PC-3 (cell line): ENCODE measurements around the gene SOX5.

Source experiments
- CTCF ChIP-seq: fragments of 300-600 bp; sonication (generic); conservative IDR thresholded peaks from 2 replicates; pipeline ENCODE4 v1.5.1; 2017; ENCODE audit warnings: antibody characterized with exemption, low read depth, mild to moderate bottlenecking, low read length
- EZH2 ChIP-seq: fragments of 300-600 bp; sonication (generic); IDR thresholded peaks from one replicate; pipeline ENCODE4 v1.6.1; 2017; ENCODE audit warnings: antibody characterized with exemption, mild to moderate bottlenecking, low read length; ENCODE audit not compliant: unreplicated experiment
- EZH2phosphoT487 ChIP-seq: fragments of 300-600 bp; sonication (generic); IDR thresholded peaks from 2 replicates; pipeline ENCODE4 v1.6.1; 2018; ENCODE audit warnings: mild to moderate bottlenecking, antibody characterized with exemption, low read length, borderline replicate concordance

GRCh38 chr12:23708185-23708837, 241.2 kb downstream of the SOX5 start:
- no peak for TF ChIP-seq CTCF
- no peak for TF ChIP-seq EZH2
- TF ChIP-seq EZH2phosphoT487, result no peak
